H1 (cell line): ENCODE data around the gene DNAJB8. TPM values are rescaled to one million over a fixed set of nuclear protein-coding genes. Genes with fewer than 3 reads are reported as not detected.

Source experiments
- CTCF ChIA-PET: fragments of 300-600 bp; sonication (Branson Sonifier 250); formaldehyde crosslinking; loops from one replicate; lab custom pipeline; 2021; ENCODE audit not compliant: partially characterized antibody; lab: Charles Lee
- POLR2A ChIA-PET: fragments of 300-600 bp; sonication (Branson Sonifier 250); formaldehyde crosslinking; loops from one replicate; lab custom pipeline; 2021; ENCODE audit warnings: inconsistent platforms; ENCODE audit not compliant: partially characterized antibody; lab: Charles Lee
- DNase-seq, 2 experiments: peaks; one replicate each; pipeline versions ENCODE4 v3.0.0 to v3.0.0-alpha.2; 2010 to 2022; ENCODE audit warnings: low spot score in 2 of 2, low read depth in 1 of 2, mixed read lengths in 1 of 2
- FAIRE-seq: peaks from 2 replicates; lab custom pipeline; 2011; peaks lifted over from hg19 to GRCh38; lab: Jason Lieb, UNC
- H2AFZ ChIP-seq: 2 replicates; pipeline ENCODE4 v1.8.1; 2012; ENCODE audit warnings: low read length, inconsistent platforms
- H2AK5ac ChIP-seq: 2 replicates; pipeline ENCODE4 v1.6.1; 2013; ENCODE audit warnings: low read depth, low read length
- H2BK120ac ChIP-seq: replicated peaks from 2 replicates; pipeline ENCODE3; 2013; ENCODE audit warnings: low read depth, low read length, inconsistent platforms
- H2BK12ac ChIP-seq: 2 replicates; pipeline ENCODE4 v1.6.1; 2013; ENCODE audit warnings: low read depth, low read length
- H2BK15ac ChIP-seq: 2 replicates; pipeline ENCODE4 v1.6.1; 2013; ENCODE audit warnings: low read length
- H2BK20ac ChIP-seq: 2 replicates; pipeline ENCODE4 v1.6.1; 2013; ENCODE audit warnings: low read length
- H2BK5ac ChIP-seq: 2 replicates; pipeline ENCODE4 v1.6.1; 2013; ENCODE audit warnings: low read depth, low read length
- H3K14ac ChIP-seq: 2 replicates; pipeline ENCODE4 v1.6.1; 2013; ENCODE audit warnings: inconsistent platforms; ENCODE audit not compliant: insufficient read length
- H3K18ac ChIP-seq: 2 replicates; pipeline ENCODE4 v1.6.1; 2013; ENCODE audit warnings: low read length; ENCODE audit errors: extremely low read depth
- H3K23ac ChIP-seq: 2 replicates; pipeline ENCODE4 v1.6.1; 2013; ENCODE audit warnings: inconsistent platforms; ENCODE audit not compliant: insufficient read length
- H3K23me2 ChIP-seq: 2 replicates; pipeline ENCODE4 v1.6.1; 2013; ENCODE audit warnings: low read depth, low read length
- H3K27ac ChIP-seq: 2 replicates; pipeline ENCODE4 v1.6.1; 2011; ENCODE audit warnings: low read depth, low read length, inconsistent platforms
- H3K27me3 ChIP-seq, 4 experiments: replicated peaks in 1 of 4; 1 replicate in 1 of 4; 2 replicates in 3 of 4; pipeline versions ENCODE4 v1.6.1 to v1.8.1; 2011 to 2013; ENCODE audit warnings: low read length in 3 of 4, mild to moderate bottlenecking in 3 of 4, inconsistent platforms in 2 of 4, mixed read lengths in 2 of 4, moderate library complexity in 1 of 4; ENCODE audit not compliant: control insufficient read depth in 3 of 4, insufficient read depth in 3 of 4; ENCODE audit errors: extremely low read depth in 1 of 4
- H3K36me3 ChIP-seq, 4 experiments: 2 replicates each; pipeline versions ENCODE4 v1.6.1 to v1.8.1; 2011 to 2013; ENCODE audit warnings: mild to moderate bottlenecking in 4 of 4, low read length in 3 of 4, moderate library complexity in 2 of 4, control low read depth in 1 of 4, inconsistent platforms in 1 of 4; ENCODE audit not compliant: insufficient read depth in 4 of 4, control insufficient read depth in 2 of 4
- H3K4ac ChIP-seq: replicated peaks from 2 replicates; pipeline ENCODE3; 2013; ENCODE audit warnings: low read length, low read depth, mixed read lengths, inconsistent platforms; ENCODE audit not compliant: insufficient read length
- H3K4me1 ChIP-seq, 4 experiments: replicated peaks in 1 of 4; 1 replicate in 1 of 4; 2 replicates in 3 of 4; pipeline versions ENCODE4 v1.6.1 to v1.8.1; 2011 to 2013; ENCODE audit warnings: low read length in 3 of 4, inconsistent platforms in 2 of 4, mixed read lengths in 1 of 4; ENCODE audit not compliant: insufficient read depth in 4 of 4, control insufficient read depth in 3 of 4
- H3K4me2 ChIP-seq, 2 experiments: 2 replicates each; pipeline versions ENCODE4 v1.6.1 to v1.8.1; 2011 to 2013; ENCODE audit warnings: low read depth in 2 of 2, low read length in 2 of 2, control low read depth in 1 of 2, inconsistent platforms in 1 of 2, mild to moderate bottlenecking in 1 of 2; ENCODE audit not compliant: insufficient read depth in 1 of 2
- H3K4me3 ChIP-seq, 4 experiments: fragments of 200-600, 300-600 bp in 1 of 4; sonication (generic), shearing (Covaris generic), sonication (Bioruptor Twin) in 1 of 4; 2 replicates each; pipeline versions ENCODE4 v1.5.1 to v1.8.1; 2011 to 2016; ENCODE audit warnings: low read length in 4 of 4, low read depth in 3 of 4, control low read depth in 2 of 4, inconsistent platforms in 2 of 4, mild to moderate bottlenecking in 2 of 4, mixed read lengths in 1 of 4, moderate library complexity in 1 of 4; ENCODE audit not compliant: insufficient read depth in 2 of 4; ENCODE audit errors: extremely low read depth in 1 of 4
- H3K56ac ChIP-seq: replicated peaks from 2 replicates; pipeline ENCODE3; 2013; ENCODE audit warnings: low read depth, mild to moderate bottlenecking, mixed read lengths, low read length, inconsistent platforms; ENCODE audit not compliant: insufficient read length
- H3K79me1 ChIP-seq: 2 replicates; pipeline ENCODE4 v1.6.1; 2013; ENCODE audit warnings: low read depth, low read length, control low read depth
- H3K79me2 ChIP-seq, 2 experiments: 2 replicates each; pipeline versions ENCODE4 v1.6.1 to v1.8.1; 2012 to 2013; ENCODE audit warnings: low read length in 2 of 2, mild to moderate bottlenecking in 2 of 2, inconsistent platforms in 1 of 2; ENCODE audit not compliant: insufficient read depth in 2 of 2, control insufficient read depth in 1 of 2
- H3K9ac ChIP-seq, 4 experiments: replicated peaks in 1 of 4; 1 replicate in 1 of 4; 2 replicates in 3 of 4; pipeline versions ENCODE4 v1.6.1 to v1.8.1; 2011 to 2013; ENCODE audit warnings: low read depth in 3 of 4, low read length in 3 of 4, control low read depth in 2 of 4, mild to moderate bottlenecking in 2 of 4, moderate library complexity in 2 of 4, inconsistent platforms in 1 of 4; ENCODE audit errors: extremely low read depth in 1 of 4
- H3K9me3 ChIP-seq, 2 experiments: 2 replicates each; pipeline versions ENCODE4 v1.6.1 to v1.8.1; 2012 to 2013; ENCODE audit warnings: mild to moderate bottlenecking in 2 of 2, moderate library complexity in 2 of 2, control low read depth in 1 of 2, inconsistent platforms in 1 of 2, low read depth in 1 of 2, low read length in 1 of 2, mixed read lengths in 1 of 2; ENCODE audit not compliant: insufficient read depth in 2 of 2
- H4K20me1 ChIP-seq, 2 experiments: replicated peaks in 1 of 2; 2 replicates each; pipeline versions ENCODE3 to v1.8.1; 2011 to 2013; ENCODE audit warnings: inconsistent platforms in 2 of 2, low read length in 2 of 2, mild to moderate bottlenecking in 1 of 2; ENCODE audit not compliant: insufficient read depth in 2 of 2, control insufficient read depth in 1 of 2
- H4K5ac ChIP-seq: 2 replicates; pipeline ENCODE4 v1.6.1; 2013; ENCODE audit warnings: low read length, low read depth, mixed read lengths, inconsistent platforms; ENCODE audit not compliant: insufficient read length
- H4K8ac ChIP-seq: 2 replicates; pipeline ENCODE4 v1.8.0; 2013; ENCODE audit warnings: mild to moderate bottlenecking, moderate library complexity, low read length, inconsistent platforms; ENCODE audit not compliant: insufficient read depth; ENCODE audit errors: extremely low read depth
- H4K91ac ChIP-seq: replicated peaks from 2 replicates; pipeline ENCODE3; 2013; ENCODE audit warnings: low read length, mixed read lengths, inconsistent platforms; ENCODE audit not compliant: insufficient read length
- ATF3 ChIP-seq: IDR thresholded peaks from 2 replicates; pipeline ENCODE4 v1.6.1; 2011; ENCODE audit warnings: low read depth, mild to moderate bottlenecking, low read length; ENCODE audit not compliant: insufficient read depth
- CHD1 ChIP-seq: IDR thresholded peaks from 2 replicates; pipeline ENCODE4 v1.6.1; 2012; ENCODE audit warnings: low read depth, low read length, improper control_type of control experiment
- CTCF ChIP-seq, 3 experiments: IDR thresholded peaks; 1 replicate in 2 of 3; 2 replicates in 1 of 3; pipeline versions ENCODE4 v1.5.1 to v1.6.1; 2011; ENCODE audit warnings: low read length in 3 of 3, mild to moderate bottlenecking in 3 of 3, inconsistent platforms in 2 of 3, low read depth in 1 of 3, moderate library complexity in 1 of 3; ENCODE audit not compliant: insufficient read depth in 1 of 3; ENCODE audit errors: control extremely low read depth in 1 of 3
- KDM4A ChIP-seq: IDR thresholded peaks from one replicate; pipeline ENCODE4 v1.7.1; 2012; ENCODE audit warnings: low read depth, mild to moderate bottlenecking, moderate library complexity, low read length, inconsistent platforms; ENCODE audit not compliant: severe bottlenecking
- MAFK ChIP-seq: IDR thresholded peaks from 2 replicates; pipeline ENCODE4 v1.6.1; 2012; ENCODE audit warnings: low read depth, mild to moderate bottlenecking, improper control_type of control experiment, low read length
- SP4 ChIP-seq: IDR thresholded peaks from 2 replicates; pipeline ENCODE4 v1.6.1; 2012; ENCODE audit warnings: low read length, inconsistent platforms
- TAF1 ChIP-seq: IDR thresholded peaks from 2 replicates; pipeline ENCODE4 v1.6.1; 2011; ENCODE audit warnings: mild to moderate bottlenecking, low read depth, low read length
- WGBS, 2 experiments: shearing (Covaris generic) in 1 of 2; methylation state at CpG; one replicate each; pipeline versions ENCODE4 v1.1.6 to v1.1.7; 2013 to 2015; ENCODE audit warnings: low lambda C conversion rate in 2 of 2, mixed read lengths in 2 of 2, inconsistent platforms in 1 of 2, low coverage in 1 of 2, missing lambda C conversion rate in 1 of 2; ENCODE audit not compliant: insufficient replicate concordance in 2 of 2, insufficient coverage in 1 of 2, insufficient read length in 1 of 2; ENCODE audit errors: extremely low coverage in 1 of 2, missing lambda C conversion rate in 1 of 2; 5-methylcytosine and 5-hydroxymethylcytosine counted together
- polyA plus RNA-seq, 7 experiments: library from polyadenylated mRNA; depleted of rRNA in 3 of 7; stranded (reverse) in 5 of 7; unstranded in 2 of 7; fragments of >200 nt in 5 of 7; fragments of 200-250 nt in 2 of 7; gene quantifications; 1 replicate in 5 of 7; 2 replicates in 1 of 7; 4 replicates in 1 of 7; pipeline versions ENCODE4 v1.2.1 to v1.2.3, GENCODE V29; 2011 to 2013; ENCODE audit warnings: missing spikeins in 2 of 7, mixed read lengths in 2 of 7
- total RNA-seq: library from RNA; stranded (reverse); fragmentation: NEBNext Ultra II Directional; extraction: Animal tissue kit (Norgen Biotek cat#: 25700); gene quantifications from 2 replicates; pipeline ENCODE4 v1.2.1, GENCODE V29; 2021
- TF ChIP-seq, protein P1 (sequence below): IDR thresholded peaks from 2 replicates; pipeline ENCODE4 v1.6.1; 2012; ENCODE audit warnings: low read length, inconsistent platforms

Gene DNAJB8
- total and polyA plus RNA-seq, 2 of the 8 experiments (the other 6 are each of a cell fraction or from before 2014, with no cell fraction given), result not detected

DNA sequence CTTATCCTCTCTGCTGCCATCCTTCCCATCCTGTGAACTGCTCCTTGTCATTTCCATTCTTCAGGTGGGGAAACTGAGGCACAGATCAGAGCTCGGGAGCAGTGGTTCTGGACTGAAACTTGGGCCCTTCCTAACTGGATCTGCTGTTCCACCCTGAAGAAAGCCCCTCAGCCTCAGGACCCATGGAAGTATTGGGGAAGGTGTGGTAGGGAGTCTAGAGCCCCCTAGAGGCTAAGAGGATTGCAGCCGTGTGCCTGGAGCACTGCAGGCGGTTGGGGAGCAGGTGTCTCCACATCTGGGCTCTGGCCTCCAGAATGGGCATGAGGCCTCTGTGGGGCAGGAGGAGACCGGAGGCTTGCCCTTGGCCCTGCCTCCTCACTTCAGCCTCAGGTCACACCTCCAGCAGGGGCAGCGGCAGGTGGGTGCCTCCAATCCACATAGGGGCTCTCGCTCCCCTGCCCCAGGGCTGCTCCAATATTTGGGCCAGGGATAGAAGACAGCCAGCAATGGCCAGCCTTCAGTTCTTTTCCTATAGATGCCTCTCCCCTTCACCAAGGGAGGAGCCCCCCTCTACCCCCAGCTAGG lies 28.1 kb downstream of the DNAJB8 start:
- peak; percentile 39 for FAIRE-seq
- Histone ChIP-seq H3K23me2 (no peaks in the 10 kb centered on the region), H4K5ac (no peak overlapping the region), H3K4me3 (no peak overlapping the region), H3K9me3 (no peaks in the 10 kb centered on the region), H4K20me1 (peaks cover 0 to 4% of the 10 kb centered on the region in 2 experiments), H3K36me3 (no peaks in the 10 kb centered on the region), H3K4ac (no peak overlapping the region), H2BK5ac (no peak overlapping the region), H2BK20ac (no peak overlapping the region), H3K18ac (no peak overlapping the region), H4K8ac (no peak overlapping the region), H3K4me1 (peaks cover 5 to 16% (median 12%) of the 10 kb centered on the region in 4 experiments), H3K79me1 (no peaks in the 10 kb centered on the region), H3K27me3 (peaks cover 0 to 17% (median 7%) of the 10 kb centered on the region in 4 experiments; a peak in 5 of 7 replicates), H3K56ac (no peak overlapping the region), H3K79me2 (no peaks in the 10 kb centered on the region), H3K9ac (no peak overlapping the region), H2AK5ac (no peak overlapping the region), H3K14ac (no peak overlapping the region), H4K91ac (no peak overlapping the region), H3K27ac (no peak overlapping the region), H3K23ac (no peak overlapping the region), H2BK120ac (no peak overlapping the region), H2BK15ac (no peak overlapping the region), H2BK12ac (no peak overlapping the region), H2AFZ (no peak overlapping the region), H3K4me2 (no peak overlapping the region)
- DNase-seq, result no peak
- 74% methylated on average over 6 of the region's 6 CpGs; no CpG with 5 or more reads in 1 of the 2 experiments for WGBS, 2 experiments
- CTCF ChIA-PET, result interaction anchor here (0.6 to 12.6 kb wide), 36 partner anchors 10 to 359 kb away, joined by 3 to 144 read pairs (median 4); partner anchors contain the start of gene DNAJB8
- POLR2A ChIA-PET, result interaction anchor here (0.5 kb wide), 1 partner anchor 36 kb away, joined by 4 read pairs; no protein-coding TSS in a partner anchor
- TF ChIP-seq KDM4A, result no peak
- TF ChIP-seq ATF3, result no peak
- TF ChIP-seq, protein P1, sequence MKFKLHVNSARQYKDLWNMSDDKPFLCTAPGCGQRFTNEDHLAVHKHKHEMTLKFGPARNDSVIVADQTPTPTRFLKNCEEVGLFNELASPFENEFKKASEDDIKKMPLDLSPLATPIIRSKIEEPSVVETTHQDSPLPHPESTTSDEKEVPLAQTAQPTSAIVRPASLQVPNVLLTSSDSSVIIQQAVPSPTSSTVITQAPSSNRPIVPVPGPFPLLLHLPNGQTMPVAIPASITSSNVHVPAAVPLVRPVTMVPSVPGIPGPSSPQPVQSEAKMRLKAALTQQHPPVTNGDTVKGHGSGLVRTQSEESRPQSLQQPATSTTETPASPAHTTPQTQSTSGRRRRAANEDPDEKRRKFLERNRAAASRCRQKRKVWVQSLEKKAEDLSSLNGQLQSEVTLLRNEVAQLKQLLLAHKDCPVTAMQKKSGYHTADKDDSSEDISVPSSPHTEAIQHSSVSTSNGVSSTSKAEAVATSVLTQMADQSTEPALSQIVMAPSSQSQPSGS, result 0 out of 2 replicates have a peak, but pooled peaks have one; percentile 18
- no peak for TF ChIP-seq SP4
- peak in 2 of 3 experiments; percentile 86 to 95; a peak in 3 of 4 replicates for TF ChIP-seq CTCF (IDR thresholded peaks at IDR 0.05; ENCODE audit: control extremely low read depth in 1 of 3, insufficient read depth in 1 of 3, low read depth in 1 of 3, low read length in 3 of 3)
- no peak for TF ChIP-seq MAFK
- no peak for TF ChIP-seq TAF1
- TF ChIP-seq CHD1, result no peak
